ENCODE data around the gene CEP192. TPM values are rescaled to one million over a fixed set of nuclear protein-coding genes. Genes with fewer than 3 reads are reported as not detected.

The CEP192 gene
- total RNA-seq, 1 experiment from 2014 or later = 24.3 TPM

DNA sequence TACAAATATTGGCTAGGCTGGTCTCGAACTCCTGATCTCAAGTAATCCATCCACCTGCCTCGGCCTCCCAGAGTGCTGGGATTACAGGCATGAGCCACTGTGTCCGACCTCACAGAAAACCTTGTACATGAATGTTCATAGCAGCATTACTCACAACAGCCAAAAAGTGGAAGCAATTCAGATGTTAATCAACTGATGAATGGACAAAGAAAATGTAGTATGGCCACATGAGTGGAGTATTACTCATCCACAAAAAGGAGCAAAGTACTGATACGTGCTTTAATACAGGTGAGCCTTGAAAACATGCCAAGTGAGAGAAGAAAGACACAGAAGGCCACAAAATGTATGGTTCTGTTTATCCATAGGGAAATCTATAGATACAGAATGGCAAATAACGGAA, 20.6 kb downstream of the CEP192 start:
- Histone ChIP-seq H3K4me3 (replicated peaks in 1 of 2; ENCODE audit: low read depth in 1 of 2, low read length in 2 of 2) (no peak overlapping the region), H2AFZ (ENCODE audit: low read depth, low read length, poor library complexity, severe bottlenecking) (no peak overlapping the region), H3K79me2 (ENCODE audit: insufficient read depth, low read length) (peaks cover 41% of the 10 kb centered on the region), H3K4me1 (ENCODE audit: control insufficient read depth in 1 of 2, insufficient read depth in 2 of 2, low read length in 2 of 2) (no peaks in the 10 kb centered on the region), H3K27ac (ENCODE audit: low read depth, low read length) (no peak overlapping the region), H3K27me3 (ENCODE audit: insufficient read depth, low read length) (no peaks in the 10 kb centered on the region), H4K20me1 (ENCODE audit: insufficient read depth) (no peaks in the 10 kb centered on the region), H3K4me2 (ENCODE audit: low read length) (no peak overlapping the region), H3K36me3 (ENCODE audit: control insufficient read depth in 1 of 2, insufficient read depth in 2 of 2, low read length in 2 of 2) (peaks cover 41 to 60% of the 10 kb centered on the region in 2 experiments; a peak in 3 of 4 replicates), H3K9me3 (ENCODE audit: control insufficient read depth in 1 of 2, insufficient read depth in 1 of 2, low read depth in 1 of 2, low read length in 2 of 2) (no peaks in the 10 kb centered on the region), H3K9me2 (ENCODE audit: insufficient read depth) (no peaks in the 10 kb centered on the region), H3K9ac (ENCODE audit: low read length) (no peak overlapping the region)
- ChIA-PET POLR2A (no interaction called here), CTCF (no interaction called here), RAD21 (ENCODE audit: low non-redundant PET in 1 of 2, low total read pairs in 2 of 2, uncharacterized antibody in 2 of 2, unreplicated experiment in 2 of 2) (no interaction called here)
- ATAC-seq (no peak), DNase-seq (ENCODE audit: low read depth, low spot score) (no peak)
- TF ChIP-seq, protein P1, sequence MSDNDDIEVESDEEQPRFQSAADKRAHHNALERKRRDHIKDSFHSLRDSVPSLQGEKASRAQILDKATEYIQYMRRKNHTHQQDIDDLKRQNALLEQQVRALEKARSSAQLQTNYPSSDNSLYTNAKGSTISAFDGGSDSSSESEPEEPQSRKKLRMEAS (IDR thresholded peaks at IDR 0.05) = no peak
- TF ChIP-seq EGR1 (IDR thresholded peaks at IDR 0.05; ENCODE audit: low read depth) (no peak), FOSL1 (IDR thresholded peaks at IDR 0.05; ENCODE audit: low read depth) (no peak), YY1 (IDR thresholded peaks at IDR 0.05; ENCODE audit: extremely low read depth, insufficient replicate concordance, low read depth, low read length) (no peak), ELF1 (IDR thresholded peaks at IDR 0.05; ENCODE audit: borderline replicate concordance, low read depth) (no peak), ZNF274 (IDR thresholded peaks at IDR 0.05; ENCODE audit: low read depth, low read length) (no peak), TCF7L2 (IDR thresholded peaks at IDR 0.05; ENCODE audit: borderline replicate concordance, extremely low read depth, insufficient read depth, insufficient read length) (no peak), EZH2phosphoT487 (IDR thresholded peaks at IDR 0.05; ENCODE audit: borderline replicate concordance) (no peak), CEBPB (IDR thresholded peaks at IDR 0.05; ENCODE audit: low read depth) (no peak), ZFX (IDR thresholded peaks at IDR 0.05) (no peak), SRF (IDR thresholded peaks at IDR 0.05; ENCODE audit: low read depth) (no peak), POLR2AphosphoS5 (IDR thresholded peaks at IDR 0.05; ENCODE audit: low read depth, low read length) (no peak), EZH2 (IDR thresholded peaks at IDR 0.05) (no peak), POLR2A (IDR thresholded peaks at IDR 0.05; ENCODE audit: borderline replicate concordance, extremely low read depth, insufficient read depth, insufficient read length) (no peak), RAD21 (IDR thresholded peaks at IDR 0.05; ENCODE audit: low read depth) (no peak), SP1 (IDR thresholded peaks at IDR 0.05; ENCODE audit: low read depth) (no peak)
- TF ChIP-seq, protein P2, sequence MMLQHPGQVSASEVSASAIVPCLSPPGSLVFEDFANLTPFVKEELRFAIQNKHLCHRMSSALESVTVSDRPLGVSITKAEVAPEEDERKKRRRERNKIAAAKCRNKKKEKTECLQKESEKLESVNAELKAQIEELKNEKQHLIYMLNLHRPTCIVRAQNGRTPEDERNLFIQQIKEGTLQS (IDR thresholded peaks at IDR 0.05) = no peak
- no TSS peak for BruUV-seq (replicated peaks)
- intact Hi-C loops (cut with micrococcal nuclease) = loop anchor here (10.0 kb wide), 1 partner anchor 57 kb away; no protein-coding TSS in a partner anchor
